HEK293 (cell line): ENCODE data around the gene GSTT2B.
"Not testable (repeated sequence)": the region's sequence is repeated elsewhere in the genome, so short reads cannot be mapped to it uniquely, and the experiment has no call there.

ENCODE experiments used
- CTCF ChIA-PET: fragments of 350-600 bp; formaldehyde crosslinking; extraction: SDS; loops from one replicate; lab custom pipeline; 2021; ENCODE audit warnings: antibody characterized with exemption; lab: Yijun Ruan, JAX
- POLR2A ChIA-PET: fragments of 300-600 bp; formaldehyde crosslinking; extraction: SDS; loops from one replicate; lab custom pipeline; 2020; ENCODE audit warnings: antibody characterized with exemption, inconsistent platforms; lab: Yijun Ruan, JAX
- H3K27ac ChIP-seq: fragments of 200-500 bp; sonication (Bioruptor generic); 2 replicates; pipeline ENCODE4 v1.5.1; 2014; ENCODE audit warnings: low read depth, low read length, control low read depth, inconsistent platforms; ENCODE audit errors: extremely low read depth
- H3K36me3 ChIP-seq, 2 experiments: fragments of 200-500 bp in 1 of 2; sonication (Bioruptor generic) in 1 of 2; 1 replicate in 1 of 2; 2 replicates in 1 of 2; pipeline ENCODE4 v1.5.1; 2014 to 2017; ENCODE audit warnings: inconsistent platforms in 2 of 2, low read length in 2 of 2; ENCODE audit not compliant: control insufficient read depth in 2 of 2, insufficient read depth in 1 of 2
- H3K4me1 ChIP-seq: fragments of 200-500 bp; sonication (Bioruptor generic); 2 replicates; pipeline ENCODE4 v1.5.1; 2014; ENCODE audit warnings: mild to moderate bottlenecking, low read length, inconsistent platforms; ENCODE audit not compliant: control insufficient read depth, insufficient read depth
- H3K4me3 ChIP-seq: 2 replicates; pipeline ENCODE4 v1.5.1; 2011; ENCODE audit warnings: low read depth, mild to moderate bottlenecking, control low read depth, low read length, moderate library complexity
- H3K9me3 ChIP-seq: fragments of 200-500 bp; sonication (Bioruptor generic); 2 replicates; pipeline ENCODE4 v1.5.1; 2014; ENCODE audit warnings: low read depth, low read length, inconsistent platforms; ENCODE audit not compliant: control insufficient read depth, insufficient read depth
- EGR2 ChIP-seq: fragments of 450-650 bp; formaldehyde crosslinking; IDR thresholded peaks from 2 replicates; pipeline ENCODE4 v1.5.1; 2016; ENCODE audit warnings: low read depth, missing biosample characterization, missing genetic modification characterization
- GFI1B ChIP-seq: fragments of 450-650 bp; formaldehyde crosslinking; IDR thresholded peaks from 2 replicates; pipeline ENCODE4 v1.5.1; 2016; ENCODE audit warnings: missing biosample characterization, missing genetic modification characterization
- GLIS2 ChIP-seq: fragments of 450-650 bp; formaldehyde crosslinking; IDR thresholded peaks from 2 replicates; pipeline ENCODE4 v1.5.1; 2016; ENCODE audit warnings: missing biosample characterization, missing genetic modification characterization
- ZFHX2 ChIP-seq: fragments of 450-650 bp; formaldehyde crosslinking; conservative IDR thresholded peaks from 2 replicates; pipeline ENCODE4 v1.5.1; 2016; ENCODE audit warnings: missing biosample characterization, missing genetic modification characterization
- ZNF354C ChIP-seq: fragments of 450-650 bp; formaldehyde crosslinking; IDR thresholded peaks from 2 replicates; pipeline ENCODE4 v1.5.1; 2016; ENCODE audit warnings: missing biosample characterization, missing genetic modification characterization, low read depth, borderline replicate concordance
- ZNF610 ChIP-seq: fragments of 450-650 bp; formaldehyde crosslinking; IDR thresholded peaks from 2 replicates; pipeline ENCODE4 v1.5.1; 2016; ENCODE audit warnings: missing biosample characterization, missing genetic modification characterization, borderline replicate concordance
- ZNF654 ChIP-seq: fragments of 450-650 bp; formaldehyde crosslinking; IDR thresholded peaks from 2 replicates; pipeline ENCODE4 v1.5.1; 2016; ENCODE audit warnings: low read depth, missing biosample characterization, missing genetic modification characterization
- TF ChIP-seq, protein P1 (sequence below): fragments of 450-650 bp; formaldehyde crosslinking; IDR thresholded peaks from 2 replicates; pipeline ENCODE4 v1.5.1; 2016; ENCODE audit warnings: missing biosample characterization, missing genetic modification characterization
- TF ChIP-seq, protein P2 (sequence below): fragments of 450-650 bp; formaldehyde crosslinking; IDR thresholded peaks from 2 replicates; pipeline ENCODE4 v1.5.1; 2016; ENCODE audit warnings: missing biosample characterization, missing genetic modification characterization

Gene GSTT2B

DNA sequence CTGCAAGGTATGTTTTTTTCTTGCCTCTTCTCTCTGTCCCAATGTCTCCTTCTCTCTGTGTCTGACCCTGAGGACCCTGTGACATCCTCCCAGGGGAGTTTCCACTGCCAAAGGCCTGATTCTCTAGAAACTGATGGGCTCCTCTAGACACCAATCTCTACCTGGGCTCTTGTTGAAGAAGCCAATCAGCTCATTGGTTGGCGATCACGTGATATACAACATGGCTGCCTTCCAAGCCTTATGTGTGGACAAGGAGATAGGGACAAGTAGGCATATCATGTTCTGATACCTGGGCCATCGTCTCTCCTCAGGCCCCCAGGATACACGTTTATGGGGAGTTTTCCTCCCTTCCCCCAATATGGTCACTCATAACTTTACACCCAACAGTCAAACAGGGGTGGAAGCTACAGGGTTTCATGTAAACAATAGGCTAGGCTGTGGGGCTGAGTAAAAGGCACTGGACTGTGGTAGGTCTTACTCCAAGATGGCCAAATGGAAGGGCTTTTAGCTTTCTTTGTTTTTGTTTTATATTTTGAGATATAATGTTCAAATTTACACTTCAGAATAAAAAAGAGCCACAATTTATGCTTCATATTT, 32.7 kb upstream of the GSTT2B start:
- H3K27ac ChIP-seq, POLR2A ChIA-PET, H3K4me3 ChIP-seq, H3K4me1 ChIP-seq, H3K9me3 ChIP-seq, H3K36me3 ChIP-seq: not testable (repeated sequence)
- CTCF ChIA-PET: interaction anchor here (1.1 kb wide), 1 partner anchor 17 kb away, joined by 3 read pairs; the partner anchor contains the start of gene CABIN1

DNA sequence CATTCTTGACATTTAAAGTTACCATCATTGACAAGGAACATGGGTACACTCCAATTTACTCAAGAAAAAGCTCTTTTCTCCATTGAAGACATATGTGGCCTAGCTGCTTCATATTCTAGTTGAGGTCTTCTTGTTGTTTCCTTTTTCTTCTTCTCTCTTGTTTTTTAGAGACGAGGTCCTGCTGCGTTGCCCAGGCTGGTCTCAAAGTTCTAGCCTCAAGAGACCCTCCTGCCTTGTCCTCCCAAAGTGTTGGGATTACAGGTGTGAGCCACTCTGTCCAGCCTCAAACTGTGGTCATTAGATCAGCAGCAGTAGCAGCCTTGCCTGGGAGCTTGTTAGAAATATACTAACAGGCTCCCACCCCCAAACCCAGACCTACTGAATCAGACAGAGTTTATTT, 32.1 kb upstream of the GSTT2B start:
- CTCF ChIA-PET, POLR2A ChIA-PET, H3K27ac ChIP-seq, H3K36me3 ChIP-seq, H3K4me3 ChIP-seq, H3K9me3 ChIP-seq, H3K4me1 ChIP-seq: not testable (repeated sequence)

DNA sequence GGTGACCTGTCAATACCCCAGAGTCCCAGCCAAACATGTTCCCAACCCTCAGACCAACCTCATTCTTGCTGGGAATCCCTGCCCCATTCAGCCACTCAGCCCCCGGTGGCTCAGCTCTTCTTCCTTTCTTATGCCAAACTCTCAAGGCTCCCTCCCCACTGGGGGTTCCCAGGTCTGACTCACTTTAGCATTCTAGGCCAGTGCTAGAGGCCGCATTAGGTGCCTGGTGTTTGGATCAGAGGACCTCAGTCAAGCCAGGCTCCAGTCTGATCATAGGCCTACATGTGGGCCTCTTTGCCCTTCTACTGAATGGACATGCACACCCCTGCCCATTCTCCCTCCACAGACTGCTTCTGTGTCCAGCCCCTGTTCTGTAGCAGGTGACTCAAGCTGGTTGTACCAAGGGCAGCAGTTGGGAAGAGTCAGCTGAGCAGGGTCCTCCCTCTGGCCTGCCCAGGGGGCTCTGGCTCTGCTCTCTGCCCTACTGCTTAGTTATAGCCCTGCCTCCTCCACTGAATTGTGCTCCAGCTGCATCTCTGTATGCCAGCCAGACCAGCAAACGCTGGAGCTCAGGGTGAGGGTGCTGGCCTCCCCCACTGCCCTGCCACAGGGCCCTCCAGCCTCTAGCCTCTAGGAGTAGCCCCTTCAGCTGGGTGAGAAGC, 28.7 kb upstream of the GSTT2B start:
- not testable (repeated sequence) for H3K36me3 ChIP-seq, H3K27ac ChIP-seq, H3K4me3 ChIP-seq, H3K9me3 ChIP-seq, H3K4me1 ChIP-seq
- ChIA-PET CTCF (interaction anchor here (0.5 kb wide), 1 partner anchor 452 kb away, joined by 3 read pairs; no protein-coding TSS in a partner anchor), POLR2A (interaction anchor here (0.6 kb wide), 1 partner anchor 101 kb away, joined by 3 read pairs; no protein-coding TSS in a partner anchor)

DNA sequence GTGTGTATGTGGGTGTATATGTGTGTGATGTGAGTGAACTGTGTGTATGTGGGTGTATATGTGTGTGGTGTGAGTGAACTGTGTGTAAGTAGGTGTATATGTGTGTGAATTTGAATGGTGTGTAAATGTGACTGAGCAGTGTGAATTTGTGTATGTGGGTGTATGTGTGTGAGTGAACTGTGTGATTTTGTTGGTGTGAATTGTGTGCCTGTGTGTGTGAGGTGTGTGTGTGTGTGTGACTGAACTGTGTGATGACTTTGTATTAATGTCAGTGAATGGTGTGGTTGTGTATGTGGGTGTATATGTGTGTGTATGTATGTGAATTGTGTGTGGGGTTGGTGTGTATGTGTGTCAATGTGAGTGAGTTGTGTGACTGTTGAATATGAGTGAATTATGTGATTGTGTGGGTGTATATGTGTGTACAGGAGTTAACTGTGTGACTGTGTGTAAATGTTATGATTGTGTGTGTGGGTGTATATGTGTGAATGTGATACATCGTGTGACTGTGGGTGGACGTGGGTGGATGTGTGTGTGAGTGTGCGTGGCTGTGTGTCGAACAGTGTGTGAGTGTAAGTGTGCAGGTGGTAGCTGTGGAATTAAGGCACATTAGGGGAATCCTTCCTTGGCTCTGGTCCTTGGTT, 25.7 kb upstream of the GSTT2B start:
- peak; percentile 98 for TF ChIP-seq EGR2
- TF ChIP-seq, protein P1, sequence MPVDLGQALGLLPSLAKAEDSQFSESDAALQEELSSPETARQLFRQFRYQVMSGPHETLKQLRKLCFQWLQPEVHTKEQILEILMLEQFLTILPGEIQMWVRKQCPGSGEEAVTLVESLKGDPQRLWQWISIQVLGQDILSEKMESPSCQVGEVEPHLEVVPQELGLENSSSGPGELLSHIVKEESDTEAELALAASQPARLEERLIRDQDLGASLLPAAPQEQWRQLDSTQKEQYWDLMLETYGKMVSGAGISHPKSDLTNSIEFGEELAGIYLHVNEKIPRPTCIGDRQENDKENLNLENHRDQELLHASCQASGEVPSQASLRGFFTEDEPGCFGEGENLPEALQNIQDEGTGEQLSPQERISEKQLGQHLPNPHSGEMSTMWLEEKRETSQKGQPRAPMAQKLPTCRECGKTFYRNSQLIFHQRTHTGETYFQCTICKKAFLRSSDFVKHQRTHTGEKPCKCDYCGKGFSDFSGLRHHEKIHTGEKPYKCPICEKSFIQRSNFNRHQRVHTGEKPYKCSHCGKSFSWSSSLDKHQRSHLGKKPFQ (tag by site-specific recombination): peak; percentile 95
- peak; percentile 99 for TF ChIP-seq ZFHX2 (tag by site-specific recombination)
- TF ChIP-seq, all 188 proteins: peak for 3; not testable (repeated sequence) for 185
- POLR2A ChIA-PET, H3K4me3 ChIP-seq, CTCF ChIA-PET, H3K27ac ChIP-seq, H3K4me1 ChIP-seq, H3K36me3 ChIP-seq, H3K9me3 ChIP-seq: not testable (repeated sequence)

GRCh38 chr22:23986089-23986488, 25.1 kb upstream of the GSTT2B start:
- H3K4me1 ChIP-seq, H3K36me3 ChIP-seq, H3K4me3 ChIP-seq, POLR2A ChIA-PET, H3K27ac ChIP-seq, CTCF ChIA-PET, H3K9me3 ChIP-seq: not testable (repeated sequence)

GRCh38 chr22:23984430-23984829, 23.4 kb upstream of the GSTT2B start:
- no peak overlapping the region for H3K4me3 ChIP-seq
- H3K27ac ChIP-seq: no peak overlapping the region
- ChIA-PET CTCF (interaction anchor here (0.6 to 1.3 kb wide), 6 partner anchors 22 to 261 kb away, joined by 3 to 4 read pairs (median 3); no protein-coding TSS in a partner anchor), POLR2A (no interaction called here)
- H3K4me1 ChIP-seq: no peaks in the 10 kb centered on the region
- no peaks in the 10 kb centered on the region for H3K36me3 ChIP-seq
- no peak for TF ChIP-seq ZNF354C
- TF ChIP-seq GFI1B (tag by site-specific recombination): no peak
- TF ChIP-seq GLIS2 (tag by site-specific recombination): no peak
- TF ChIP-seq, protein P2, sequence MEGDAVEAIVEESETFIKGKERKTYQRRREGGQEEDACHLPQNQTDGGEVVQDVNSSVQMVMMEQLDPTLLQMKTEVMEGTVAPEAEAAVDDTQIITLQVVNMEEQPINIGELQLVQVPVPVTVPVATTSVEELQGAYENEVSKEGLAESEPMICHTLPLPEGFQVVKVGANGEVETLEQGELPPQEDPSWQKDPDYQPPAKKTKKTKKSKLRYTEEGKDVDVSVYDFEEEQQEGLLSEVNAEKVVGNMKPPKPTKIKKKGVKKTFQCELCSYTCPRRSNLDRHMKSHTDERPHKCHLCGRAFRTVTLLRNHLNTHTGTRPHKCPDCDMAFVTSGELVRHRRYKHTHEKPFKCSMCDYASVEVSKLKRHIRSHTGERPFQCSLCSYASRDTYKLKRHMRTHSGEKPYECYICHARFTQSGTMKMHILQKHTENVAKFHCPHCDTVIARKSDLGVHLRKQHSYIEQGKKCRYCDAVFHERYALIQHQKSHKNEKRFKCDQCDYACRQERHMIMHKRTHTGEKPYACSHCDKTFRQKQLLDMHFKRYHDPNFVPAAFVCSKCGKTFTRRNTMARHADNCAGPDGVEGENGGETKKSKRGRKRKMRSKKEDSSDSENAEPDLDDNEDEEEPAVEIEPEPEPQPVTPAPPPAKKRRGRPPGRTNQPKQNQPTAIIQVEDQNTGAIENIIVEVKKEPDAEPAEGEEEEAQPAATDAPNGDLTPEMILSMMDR (tag by site-specific recombination): peak; percentile 78
- peak; percentile 92 for TF ChIP-seq ZNF654
- no peak for TF ChIP-seq ZNF610 (tag by site-specific recombination)
- peak; percentile 15; the same call in 1 of the 2 replicates for TF ChIP-seq ZFHX2 (tag by site-specific recombination)
- TF ChIP-seq EGR2: peak; percentile 46; the same call in 1 of the 2 replicates
- no peaks in the 10 kb centered on the region for H3K9me3 ChIP-seq

DNA sequence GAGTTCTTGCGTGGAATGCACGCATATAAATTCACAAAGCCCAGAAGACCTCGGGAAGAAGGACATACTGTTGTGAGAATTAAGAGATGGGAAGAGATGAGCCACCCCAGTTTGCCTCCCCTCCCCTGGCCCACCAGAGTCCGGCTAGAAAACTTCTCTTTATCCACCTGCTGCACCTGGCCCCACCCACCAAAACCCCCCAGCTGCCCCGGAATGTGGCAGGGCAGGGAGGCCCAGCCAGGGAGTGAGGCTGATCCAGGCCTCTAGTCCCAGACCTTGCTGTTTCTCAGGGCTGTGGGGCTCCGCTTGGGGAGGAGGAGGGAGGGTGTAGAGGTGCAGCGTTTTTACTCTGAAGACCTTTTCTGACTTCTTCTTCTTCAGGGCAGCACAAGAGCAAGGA, 19.6 kb upstream of the GSTT2B start:
- H3K4me3 ChIP-seq, CTCF ChIA-PET, H3K36me3 ChIP-seq, POLR2A ChIA-PET, H3K4me1 ChIP-seq, H3K9me3 ChIP-seq, H3K27ac ChIP-seq: not testable (repeated sequence)
